B cell (primary cell): Measurements from ENCODE around the gene TSPAN9. TPM values are rescaled to one million over a fixed set of nuclear protein-coding genes. Genes with fewer than 3 reads are reported as not detected.

Source experiments
- ATAC-seq: fragments of 200-7000 bp; cut with Tn5 transposase; one replicate; pipeline ENCODE4 v1.10.0; 2021; ENCODE audit warnings: low read depth, mild to moderate bottlenecking, moderate number of reproducible peaks, moderate library complexity
- CTCF ChIA-PET: fragments of 350-600 bp; sonication (Branson Sonifier 250); formaldehyde crosslinking; loops from one replicate; lab custom pipeline; 2021; ENCODE audit warnings: antibody characterized with exemption, inconsistent platforms; lab: Charles Lee
- POLR2A ChIA-PET: fragments of 350-600 bp; sonication (Branson Sonifier 250); formaldehyde crosslinking; loops from one replicate; lab custom pipeline; 2021; ENCODE audit warnings: antibody characterized with exemption; lab: Charles Lee
- DNase-seq: peaks from one replicate; pipeline ENCODE4 v3.0.0; 2013
- H2AFZ ChIP-seq: 2 replicates; pipeline ENCODE4 v1.6.1; 2012; ENCODE audit warnings: mild to moderate bottlenecking, low read depth, low read length; ENCODE audit not compliant: insufficient read depth, poor library complexity, severe bottlenecking
- H3K27ac ChIP-seq, 2 donors: 1 replicate in 1 of 2; 2 replicates in 1 of 2; pipeline ENCODE4 v1.5.1; 2012 to 2013; ENCODE audit warnings: low read length in 2 of 2, mild to moderate bottlenecking in 2 of 2, moderate library complexity in 1 of 2
- H3K27me3 ChIP-seq, 4 experiments: fragments of 200-600 bp in 1 of 4; sonication (generic) in 1 of 4; replicated peaks in 1 of 4; 1 replicate in 2 of 4; 2 replicates in 2 of 4; pipeline versions ENCODE4 v1.6.1 to v1.7.0; 2013 to 2016; ENCODE audit warnings: low read length in 3 of 4, mild to moderate bottlenecking in 2 of 4, mixed read lengths in 1 of 4, moderate library complexity in 1 of 4; ENCODE audit not compliant: insufficient read depth in 4 of 4, control insufficient read depth in 3 of 4; ENCODE audit errors: control extremely low read depth in 1 of 4
- H3K36me3 ChIP-seq, 2 experiments: replicated peaks in 1 of 2; 1 replicate in 1 of 2; 2 replicates in 1 of 2; pipeline versions ENCODE4 v1.6.1 to v1.7.1; 2013; ENCODE audit warnings: low read length in 1 of 2; ENCODE audit not compliant: insufficient read depth in 2 of 2, control insufficient read depth in 1 of 2; ENCODE audit errors: control extremely low read depth in 1 of 2, extremely low read depth in 1 of 2
- H3K4me1 ChIP-seq, 2 donors: fragments of 200-600 bp in 1 of 2; sonication (generic) in 1 of 2; 1 replicate in 1 of 2; 2 replicates in 1 of 2; pipeline versions ENCODE4 v1.5.1 to v1.6.1; 2013 to 2017; ENCODE audit warnings: low read length in 2 of 2; ENCODE audit not compliant: control insufficient read depth in 2 of 2, insufficient read depth in 2 of 2
- H3K4me2 ChIP-seq: replicated peaks from 2 replicates; pipeline ENCODE3; 2012; ENCODE audit warnings: mild to moderate bottlenecking, low read depth, low read length; ENCODE audit not compliant: poor library complexity, severe bottlenecking
- H3K4me3 ChIP-seq, 5 experiments: fragments of 200-600 bp in 1 of 5; sonication (generic) in 1 of 5; 1 replicate in 3 of 5; 2 replicates in 2 of 5; pipeline versions ENCODE4 v1.5.1 to v1.7.0; 2011 to 2016; ENCODE audit warnings: low read length in 4 of 5, mild to moderate bottlenecking in 4 of 5, low read depth in 2 of 5, control low read depth in 1 of 5, moderate library complexity in 1 of 5; ENCODE audit not compliant: insufficient read depth in 1 of 5; ENCODE audit errors: control extremely low read depth in 1 of 5, extremely low read depth in 1 of 5
- H3K79me2 ChIP-seq: fragments of 200-600 bp; sonication (generic); one replicate; pipeline ENCODE4 v1.6.0; 2016; ENCODE audit warnings: low read length; ENCODE audit not compliant: control insufficient read depth, insufficient read depth
- H3K9ac ChIP-seq: fragments of 200-600 bp; sonication (generic); 2 replicates; pipeline ENCODE4 v1.6.1; 2017; ENCODE audit warnings: mild to moderate bottlenecking, low read length, moderate library complexity
- H3K9me3 ChIP-seq, 3 donors: one replicate each; pipeline versions ENCODE4 v1.6.1 to v1.7.1; 2013; ENCODE audit warnings: low read length in 2 of 3; ENCODE audit not compliant: control insufficient read depth in 2 of 3, insufficient read depth in 1 of 3; ENCODE audit errors: control extremely low read depth in 1 of 3
- H4K20me1 ChIP-seq: 2 replicates; pipeline ENCODE4 v1.6.0; 2012; ENCODE audit warnings: mild to moderate bottlenecking, low read length; ENCODE audit not compliant: insufficient read depth, control insufficient read depth, poor library complexity, severe bottlenecking
- H3K27ac Mint-ChIP-seq: one replicate; pipeline ENCODE4 v1.8.0; 2021; ENCODE audit warnings: mixed read lengths
- H3K27me3 Mint-ChIP-seq: one replicate; pipeline ENCODE4 v1.8.0; 2021; ENCODE audit warnings: mixed read lengths
- H3K4me1 Mint-ChIP-seq: one replicate; pipeline ENCODE4 v1.8.0; 2021; ENCODE audit warnings: mixed read lengths
- H3K4me3 Mint-ChIP-seq: one replicate; pipeline ENCODE4 v1.8.0; 2021; ENCODE audit warnings: mixed read lengths
- H3K9me3 Mint-ChIP-seq: one replicate; pipeline ENCODE4 v1.8.0; 2022; ENCODE audit warnings: mixed read lengths; ENCODE audit not compliant: insufficient read depth
- CTCF ChIP-seq: fragments of 200-600 bp; IDR thresholded peaks from one replicate; pipeline ENCODE4 v1.8.0; 2022; ENCODE audit warnings: antibody characterized with exemption, mild to moderate bottlenecking
- EZH2 ChIP-seq: IDR thresholded peaks from 2 replicates; pipeline ENCODE4 v1.6.1; 2012; ENCODE audit warnings: borderline replicate concordance, low read depth, mild to moderate bottlenecking, moderate library complexity, low read length; ENCODE audit not compliant: insufficient read depth, poor library complexity, severe bottlenecking
- WGBS: methylation state at CpG from one replicate; pipeline ENCODE4 v1.1.5; 2013; ENCODE audit warnings: missing lambda C conversion rate; ENCODE audit not compliant: insufficient coverage; 5-methylcytosine and 5-hydroxymethylcytosine counted together
- intact Hi-C: fragments of 100-400 bp; cut with micrococcal nuclease; formaldehyde crosslinking; loops from one replicate; pipeline ENCODE4 v1.10.0; 2022
- polyA plus RNA-seq: library from polyadenylated mRNA; depleted of rRNA; stranded (reverse); fragments of >200 nt; gene quantifications from 2 replicates; pipeline ENCODE4 v1.2.3, GENCODE V29; 2012
- total RNA-seq, 2 donors: library from RNA; stranded (reverse); fragments of 120-200 nt in 1 of 2; gene quantifications; 1 replicate in 1 of 2; 2 replicates in 1 of 2; pipeline versions ENCODE4 v1.2.3 to v1.2.4, GENCODE V29; 2013 to 2022

TSPAN9 gene
- total and polyA plus RNA-seq, 2 donors (not counting 1 experiment from before 2014, with no cell fraction given), result 0.15 to 0.37 TPM

GRCh38 chr12:3261782-3262359, 184.7 kb downstream of the TSPAN9 start:
- intact Hi-C loops, result no loop called here

More at GRCh38 chr12:3261782-3262359, 184.7 kb downstream of the TSPAN9 start:
- no peak overlapping the region for H3K27ac ChIP-seq
- no peak overlapping the region for H3K27ac Mint-ChIP-seq
- TF ChIP-seq EZH2 (no peak), CTCF (no peak)
- ATAC-seq (no peak), DNase-seq (no peak)
- no peaks in the 10 kb centered on the region for H4K20me1 ChIP-seq
- H2AFZ ChIP-seq, result no peak overlapping the region
- H3K4me2 ChIP-seq, result no peak overlapping the region
- H3K4me3 ChIP-seq, result no peak overlapping the region
- 90% methylated on average over 9 of the region's 11 CpGs for WGBS
- H3K4me1 Mint-ChIP-seq, result no peaks in the 10 kb centered on the region
- H3K36me3 ChIP-seq, result no peaks in the 10 kb centered on the region
- H3K4me3 Mint-ChIP-seq, result no peak overlapping the region
- no peaks in the 10 kb centered on the region for H3K9me3 Mint-ChIP-seq
- ChIA-PET CTCF (interaction anchor here (0.6 kb wide), 1 partner anchor 191 kb away, joined by 4 read pairs; no protein-coding TSS in a partner anchor), POLR2A (no interaction called here)
- H3K79me2 ChIP-seq, result no peaks in the 10 kb centered on the region
- H3K4me1 ChIP-seq, result no peaks in the 10 kb centered on the region
- peaks cover 24% of the 10 kb centered on the region for H3K27me3 Mint-ChIP-seq
- no peaks in the 10 kb centered on the region for H3K9me3 ChIP-seq
- H3K27me3 ChIP-seq, result no peaks in the 10 kb centered on the region
- no peak overlapping the region for H3K9ac ChIP-seq
